NCI-H1694 treated with DMSO at 0.1 percent for 48 hours (cell line): ENCODE results near the gene FBXL3.
A peak's percentile ranks its signal among the peaks of the same experiment; 100 is the strongest.
"Not testable (repeated sequence)": the region's sequence is repeated elsewhere in the genome, so short reads cannot be mapped to it uniquely, and the experiment has no call there.

Experiments used
- DNase-seq: peaks from one replicate; lab custom pipeline; 2025; lab: John Stamatoyannopoulos, UW

The FBXL3 gene

DNA sequence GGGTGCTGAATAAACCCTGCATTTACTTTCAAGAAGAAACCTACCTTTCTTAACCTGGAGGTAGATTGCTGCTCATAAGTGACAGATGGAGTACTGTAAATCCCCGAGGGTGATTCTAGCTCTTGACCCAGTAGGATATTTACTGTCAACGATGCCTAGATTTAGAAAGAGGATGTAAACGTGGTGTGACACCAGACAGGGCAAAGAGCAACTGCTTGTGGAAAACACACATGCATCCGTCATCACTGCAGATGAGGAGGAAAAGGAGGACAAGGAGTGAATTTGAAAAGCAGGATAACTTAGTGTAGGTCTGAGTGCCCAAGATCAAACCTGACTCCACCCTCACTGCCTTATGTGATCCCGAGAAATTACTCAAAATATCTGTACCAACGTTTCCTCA lies 44.9 kb downstream of the FBXL3 start:
- DNase-seq: no peak

DNA sequence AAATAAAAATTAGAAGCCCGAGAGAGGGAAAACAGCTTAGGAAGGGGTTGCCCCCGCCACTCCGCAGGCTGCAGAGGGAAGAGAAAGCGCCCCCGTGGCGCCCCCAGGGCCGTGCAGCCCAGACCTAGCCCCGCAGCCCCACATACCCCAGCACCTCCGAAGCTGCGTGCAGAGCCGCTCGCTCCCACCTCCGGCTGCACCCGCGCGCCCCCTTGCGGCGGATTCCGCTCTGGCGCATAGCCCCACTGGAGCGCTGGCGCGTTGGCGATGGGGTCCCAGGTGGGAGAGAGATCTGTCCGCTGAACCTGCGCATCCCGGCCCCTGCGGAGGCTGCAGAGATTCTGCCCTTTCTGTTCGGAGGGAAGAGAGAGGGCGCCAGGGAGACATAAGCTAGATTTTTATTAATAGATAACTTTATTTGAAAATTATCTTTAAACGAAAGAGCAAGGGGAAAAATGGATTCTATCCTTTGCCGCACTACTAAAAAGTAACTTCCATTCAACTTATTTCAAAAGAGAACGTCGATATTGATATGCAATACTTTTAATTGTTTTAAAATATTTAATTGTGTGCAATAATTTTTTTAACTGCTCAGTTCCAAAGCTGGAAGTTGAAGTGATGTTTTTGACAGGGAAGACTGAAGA lies 46.8 kb downstream of the FBXL3 start:
- peak; percentile 47 for DNase-seq

DNA sequence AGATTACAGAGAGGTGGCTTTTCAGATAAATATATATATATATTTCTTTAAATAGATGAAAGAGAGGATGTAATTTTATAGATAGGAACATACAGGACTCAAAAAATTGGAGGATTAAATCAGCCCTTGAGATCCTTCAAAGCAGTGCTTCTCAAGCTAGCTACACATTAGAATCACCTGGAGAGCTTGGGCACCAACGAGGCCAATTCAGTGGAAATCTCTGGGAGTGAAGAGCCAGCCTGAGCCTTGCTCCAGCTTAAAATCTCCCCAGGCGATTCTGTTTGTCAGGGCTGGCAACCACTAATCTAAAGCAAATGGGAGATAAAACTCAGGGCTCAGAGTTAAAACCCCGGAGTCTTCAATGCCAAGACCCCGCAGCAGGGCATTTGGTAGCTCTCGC lies 50.0 kb downstream of the FBXL3 start:
- DNase-seq: no peak

DNA sequence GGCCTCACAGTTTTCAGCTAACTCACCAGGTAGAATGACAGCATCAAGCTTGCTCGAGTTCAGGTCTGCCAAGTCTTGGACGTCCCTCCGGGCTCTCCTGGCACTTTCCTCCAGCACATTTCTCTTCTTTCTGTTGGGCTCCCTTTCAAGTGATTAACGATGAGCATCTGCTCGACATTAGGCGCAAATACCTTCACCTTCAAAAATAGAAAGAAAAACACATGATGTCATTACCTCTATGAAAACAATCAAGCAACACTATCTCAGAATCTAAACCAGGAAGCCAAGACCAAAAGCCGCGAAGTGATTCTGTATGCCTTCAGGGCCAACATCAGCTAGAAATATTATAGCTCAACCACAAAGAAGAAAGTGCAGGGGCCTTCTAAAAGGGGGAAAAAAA lies 50.5 kb downstream of the FBXL3 start:
- peak; percentile 40 for DNase-seq

DNA sequence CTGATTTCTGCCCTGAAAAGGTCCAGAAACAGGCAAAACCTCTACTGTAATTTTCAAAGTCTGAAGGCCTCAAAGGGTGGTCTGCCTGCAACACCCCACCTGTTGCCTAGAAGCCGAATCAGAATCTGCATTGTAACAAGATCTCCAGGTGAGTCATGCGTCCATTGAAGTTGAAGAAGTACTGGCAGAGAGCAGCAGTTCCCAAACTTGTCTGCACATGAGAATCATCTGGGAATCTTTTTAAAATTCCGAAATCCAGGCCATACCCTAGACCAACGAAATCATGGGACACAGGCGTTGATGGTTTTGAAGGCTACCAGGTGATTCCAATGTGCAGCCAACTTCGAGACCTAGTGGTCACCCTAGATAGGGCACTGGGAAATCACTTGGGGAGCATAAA lies 51.1 kb downstream of the FBXL3 start:
- DNase-seq: no peak

DNA sequence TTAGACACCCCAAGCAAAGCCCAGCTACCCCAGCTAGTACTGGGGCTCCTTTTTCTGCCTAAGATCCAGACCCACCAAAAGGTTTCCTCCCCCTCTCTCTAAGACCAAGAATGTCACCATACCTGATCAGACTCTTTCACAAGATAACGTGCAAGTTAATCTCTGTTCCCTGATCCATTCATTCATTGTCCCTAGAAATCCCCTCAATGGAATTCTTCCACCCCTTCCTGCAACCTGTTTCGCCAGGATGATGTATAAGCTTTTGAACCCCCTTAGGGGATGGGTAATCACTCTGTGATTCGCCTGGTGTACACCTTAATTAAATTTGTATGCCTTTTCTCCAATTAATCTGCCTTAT lies 52.4 kb downstream of the FBXL3 start:
- DNase-seq: no peak

DNA sequence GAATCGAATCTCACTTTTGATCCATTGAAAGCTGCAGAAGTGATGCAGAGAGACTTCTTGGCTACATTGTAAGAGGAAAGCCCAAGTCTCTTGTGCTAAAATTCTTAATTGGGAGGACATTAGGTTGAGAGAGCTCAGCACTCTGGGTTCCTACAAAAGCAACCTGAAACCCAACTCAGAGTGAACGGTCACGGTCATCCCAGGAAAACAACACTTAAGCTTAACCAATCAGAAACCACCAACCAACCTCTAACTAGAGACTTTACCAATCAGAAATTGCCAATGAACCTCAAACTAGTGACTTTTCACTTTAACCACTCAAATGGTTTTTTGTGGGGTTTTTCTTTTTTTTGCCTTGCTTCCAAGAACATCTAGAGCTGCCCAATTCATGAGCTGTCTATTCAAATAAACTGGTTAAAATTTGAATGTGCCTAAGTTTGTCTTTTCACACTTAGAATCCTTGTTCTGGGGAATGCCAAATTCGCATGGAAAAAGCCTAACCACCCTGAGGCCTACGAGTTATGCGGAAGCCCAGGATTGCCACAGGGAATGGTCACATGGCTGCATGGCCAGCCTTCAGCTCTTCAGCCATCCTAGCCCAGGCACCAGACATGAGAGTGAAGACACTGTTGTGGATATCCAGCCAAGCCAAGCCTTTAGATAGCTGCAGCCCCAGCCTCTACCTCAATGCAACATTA lies 52.9 kb downstream of the FBXL3 start:
- DNase-seq: no peak

DNA sequence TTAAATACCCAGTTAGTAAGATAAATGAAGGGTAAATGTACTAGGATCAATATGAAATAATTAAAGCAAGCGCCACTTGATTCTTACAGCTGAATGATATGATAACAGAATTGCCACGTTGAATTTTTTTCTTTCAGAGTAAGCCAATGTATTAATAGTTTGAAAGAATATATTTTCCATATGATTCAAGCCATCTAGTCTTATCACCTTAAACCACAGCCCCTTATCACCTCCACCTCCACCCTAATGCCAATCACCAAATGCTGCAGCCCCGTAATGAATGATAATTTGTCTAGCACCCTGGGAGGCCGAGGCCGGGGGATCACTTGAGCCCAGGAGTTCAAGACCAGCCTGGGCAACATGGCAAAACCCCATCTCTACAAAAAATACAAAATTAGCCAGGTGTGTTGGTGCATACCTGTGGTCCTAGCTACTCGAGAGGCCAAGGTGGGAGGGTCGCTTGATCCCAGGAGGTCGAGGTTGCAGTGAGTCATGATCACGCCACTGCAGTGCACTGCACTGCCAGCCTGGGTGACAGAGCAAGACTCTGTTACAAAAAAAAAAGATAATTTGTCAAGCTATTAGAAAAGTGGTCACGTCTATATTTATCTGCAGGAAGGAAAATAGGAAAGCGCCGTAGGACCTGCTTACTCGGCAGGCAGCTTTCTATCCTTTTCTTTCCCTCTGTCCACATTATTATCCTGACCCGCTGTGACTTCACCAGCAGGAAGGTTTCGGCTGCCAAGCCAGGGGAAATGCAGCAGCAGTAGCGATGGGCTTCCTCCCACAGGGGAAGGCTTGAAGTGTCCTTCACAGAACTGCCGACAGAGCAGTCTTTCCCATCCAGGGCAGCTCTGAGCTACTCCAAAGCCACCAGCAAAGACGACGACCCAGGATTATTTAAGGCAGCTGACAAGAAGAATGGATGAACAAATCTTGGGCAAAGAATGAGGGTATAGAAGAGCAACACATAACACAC lies 54.8 kb downstream of the FBXL3 start:
- DNase-seq: no peak

DNA sequence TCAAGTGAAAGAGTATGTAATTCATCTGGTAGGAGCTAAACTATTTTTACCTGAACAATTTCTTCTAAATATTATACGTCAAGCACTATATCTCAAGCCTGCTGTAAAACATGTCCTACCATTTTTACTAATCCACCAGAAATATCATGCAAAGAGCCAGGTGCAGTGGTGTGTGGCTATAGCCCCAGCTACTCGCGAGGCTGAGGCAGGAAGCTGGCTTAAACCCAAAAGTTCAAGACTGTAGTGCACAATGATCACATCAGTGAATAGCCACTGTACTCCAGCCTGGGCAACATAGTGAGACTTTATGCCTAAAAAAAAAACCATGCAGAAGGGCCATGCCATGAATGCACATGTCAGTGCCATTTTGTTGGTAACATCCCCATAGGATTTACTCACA lies 55.7 kb downstream of the FBXL3 start:
- DNase-seq: no peak

DNA sequence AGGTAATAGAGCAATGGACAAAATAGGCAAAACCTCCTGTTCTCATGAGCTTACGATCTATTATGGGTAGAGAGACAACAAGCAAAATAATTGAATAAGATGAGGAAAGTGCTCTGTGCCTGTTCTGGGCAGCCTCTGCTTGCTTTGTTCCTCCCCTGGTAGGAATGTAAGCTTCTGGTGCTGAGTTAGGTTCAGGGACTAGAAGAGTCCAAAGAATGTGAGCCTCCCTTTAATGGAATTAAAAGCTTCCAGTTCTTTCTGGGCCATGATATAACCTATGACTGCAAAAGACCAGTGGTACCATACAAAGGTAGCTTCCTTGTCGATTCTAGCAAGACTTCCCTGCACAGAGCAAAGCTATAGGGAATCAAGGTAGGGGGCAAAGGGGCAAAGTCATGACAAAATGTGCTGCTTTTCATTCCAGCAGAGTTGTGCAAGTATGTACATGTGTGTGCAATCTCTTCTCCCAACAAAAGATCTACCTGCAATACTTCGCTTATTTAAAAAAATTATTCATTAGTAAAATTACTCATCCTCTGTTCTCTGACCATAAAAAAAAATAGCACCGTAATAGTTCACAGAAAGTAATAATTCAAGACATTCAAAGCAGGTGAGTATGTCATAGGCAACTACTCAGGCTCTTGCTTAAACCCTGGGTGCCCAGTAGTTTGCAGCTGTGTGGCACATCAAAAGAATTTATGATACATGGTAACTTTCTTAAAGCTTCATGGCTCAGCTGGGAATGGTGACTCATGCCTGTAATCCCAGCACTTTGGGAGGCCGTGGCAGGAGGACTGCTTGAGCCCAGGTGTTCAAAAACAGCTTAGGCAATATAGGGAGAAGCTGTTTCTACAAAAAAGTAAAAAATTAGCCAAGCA lies 57.2 kb downstream of the FBXL3 start:
- no peak for DNase-seq

DNA sequence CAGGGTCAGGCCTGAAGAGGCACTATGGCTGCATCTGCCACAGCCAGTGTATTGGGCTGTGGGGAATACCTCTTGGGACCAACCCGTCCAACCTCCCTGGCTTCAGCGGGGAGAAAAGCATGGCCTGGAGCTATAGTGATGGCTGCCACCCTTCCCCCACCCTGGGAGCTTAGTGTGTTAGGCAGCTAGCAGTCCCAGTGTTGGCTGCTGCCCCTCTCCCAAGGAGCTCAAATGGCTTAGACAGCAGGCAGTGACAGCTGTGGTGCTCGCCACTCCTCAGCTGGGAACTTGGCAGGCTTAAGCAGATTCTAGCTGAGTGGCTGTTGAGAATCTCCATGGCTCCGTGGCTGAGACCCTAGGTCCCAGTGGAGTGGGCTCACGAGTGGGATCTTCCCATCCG lies 58.9 kb downstream of the FBXL3 start:
- peak; percentile 71 for DNase-seq

DNA sequence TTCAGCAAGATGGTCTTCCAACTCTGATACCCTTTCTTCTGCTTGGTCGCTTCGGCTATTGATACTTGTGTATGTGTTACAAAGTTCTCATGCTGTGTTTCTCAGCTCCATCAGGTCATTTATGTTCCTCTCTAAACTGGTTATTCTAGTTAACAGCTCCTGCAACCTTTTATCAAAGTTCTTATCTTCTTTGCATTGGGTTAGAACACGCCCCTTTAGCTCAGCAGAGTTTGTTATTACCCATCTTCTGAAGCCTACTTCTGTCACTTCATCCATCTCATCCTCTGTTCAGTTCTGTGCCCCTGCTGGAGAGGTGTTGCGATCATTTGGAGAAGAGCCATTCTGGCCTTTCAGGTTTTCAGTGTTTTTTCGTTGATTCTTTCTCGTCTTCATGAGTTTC lies 59.9 kb downstream of the FBXL3 start:
- DNase-seq: no peak

DNA sequence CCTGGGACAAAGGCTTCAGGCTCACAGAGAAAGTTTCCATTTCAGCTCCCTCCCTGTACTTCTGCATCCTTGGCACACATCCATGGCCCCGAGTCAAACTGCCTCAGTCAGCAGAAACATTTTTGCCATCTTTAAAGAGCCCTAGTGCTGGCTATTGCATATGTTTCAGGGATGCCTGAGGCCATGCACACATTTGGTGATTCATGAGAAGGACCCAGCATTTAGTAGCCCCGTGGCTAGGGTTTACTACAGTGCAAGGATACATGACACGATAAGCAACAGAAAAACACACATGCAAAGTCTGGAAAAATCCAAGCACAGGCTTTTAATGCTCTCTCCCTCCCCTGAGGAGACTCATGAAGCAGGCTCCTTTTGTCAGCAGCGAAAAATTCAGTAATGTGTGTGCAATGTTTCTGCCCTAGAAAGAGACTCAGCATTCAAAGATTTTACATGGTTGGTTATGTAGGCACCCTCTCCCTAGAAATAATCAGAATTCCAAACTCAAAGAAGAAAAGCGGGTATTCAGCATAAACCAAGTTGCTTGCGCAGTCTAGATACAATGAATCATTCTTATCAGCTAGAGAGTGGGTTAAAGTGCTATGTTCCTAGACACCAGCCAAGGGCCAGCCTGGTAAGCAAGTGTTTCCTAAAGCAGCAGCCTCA lies 61.1 kb downstream of the FBXL3 start:
- peak; percentile 23 for DNase-seq

DNA sequence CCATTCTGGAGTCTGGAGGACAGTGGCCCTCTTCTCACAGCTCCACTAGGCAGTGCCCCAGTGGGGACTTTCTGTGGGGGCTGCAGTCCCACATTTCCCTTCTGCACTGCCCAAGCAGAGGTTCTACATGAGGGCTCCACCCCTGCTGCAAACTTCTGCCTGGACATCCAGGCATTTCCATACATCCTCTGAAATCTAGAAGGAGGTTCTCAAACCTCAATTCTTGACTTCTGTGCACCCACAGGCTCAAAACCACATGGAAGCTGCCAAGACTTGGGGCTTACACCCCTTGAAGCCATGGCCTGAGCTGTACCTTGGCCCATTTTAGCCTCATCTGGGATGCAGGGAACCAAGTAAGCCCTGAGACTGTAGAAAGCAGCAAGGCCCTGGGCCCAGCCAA lies 67.2 kb downstream of the FBXL3 start:
- DNase-seq: not testable (repeated sequence)

DNA sequence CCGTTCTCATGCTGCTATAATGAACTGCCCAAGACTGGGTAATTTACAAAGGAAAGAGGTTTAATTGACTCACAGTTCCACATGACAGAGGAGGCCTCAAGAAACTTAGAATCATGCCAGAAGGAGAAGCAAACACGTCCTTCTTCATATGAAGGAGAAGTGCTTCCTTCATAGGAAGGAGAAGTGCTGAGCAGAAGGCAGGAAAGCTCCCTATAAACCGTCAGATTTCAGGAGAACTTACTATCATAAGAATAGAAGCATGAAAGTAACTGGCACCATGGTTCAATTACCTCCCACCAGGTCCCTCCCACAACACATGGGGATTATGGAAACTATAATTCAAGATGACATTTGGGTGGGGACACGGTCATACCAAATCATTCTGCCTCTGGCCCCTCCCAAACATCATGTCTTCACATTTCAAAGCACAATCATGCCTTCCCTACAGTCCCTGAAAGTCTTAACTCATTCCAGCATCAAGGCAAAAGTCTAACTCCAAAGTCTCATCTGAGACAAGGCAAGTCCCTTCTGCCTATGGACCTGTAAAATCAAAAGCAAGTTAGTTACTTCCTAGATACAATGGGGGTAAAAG lies 68.0 kb downstream of the FBXL3 start:
- no peak for DNase-seq

DNA sequence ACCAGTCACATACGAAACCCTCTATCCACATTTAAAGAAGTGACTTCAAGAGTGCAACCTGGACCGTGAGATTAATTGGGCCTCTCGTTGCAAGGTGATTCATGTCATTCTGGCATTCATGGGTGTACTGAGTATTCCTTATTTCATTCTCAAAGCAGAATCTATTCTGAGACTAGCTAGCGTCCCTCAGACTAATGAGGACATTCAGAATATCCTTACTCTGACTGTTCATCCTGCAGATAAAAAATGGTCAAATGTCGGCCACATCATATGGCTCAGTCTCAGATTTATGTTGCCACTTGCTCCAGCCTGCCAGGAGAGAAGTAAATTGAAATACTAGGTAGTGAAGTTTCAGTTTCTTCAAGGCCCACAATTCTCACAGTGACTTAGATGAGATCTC lies 71.3 kb downstream of the FBXL3 start:
- no peak for DNase-seq
